ENCODE measurements around the gene CD59. TPM values are rescaled to one million over a fixed set of nuclear protein-coding genes. Genes with fewer than 3 reads are reported as not detected.
A peak's percentile ranks its signal among the peaks of the same experiment; 100 is the strongest.

Gene CD59
- total and polyA plus RNA-seq, 2 experiments from 2014 or later, result 298 to 346 TPM

DNA sequence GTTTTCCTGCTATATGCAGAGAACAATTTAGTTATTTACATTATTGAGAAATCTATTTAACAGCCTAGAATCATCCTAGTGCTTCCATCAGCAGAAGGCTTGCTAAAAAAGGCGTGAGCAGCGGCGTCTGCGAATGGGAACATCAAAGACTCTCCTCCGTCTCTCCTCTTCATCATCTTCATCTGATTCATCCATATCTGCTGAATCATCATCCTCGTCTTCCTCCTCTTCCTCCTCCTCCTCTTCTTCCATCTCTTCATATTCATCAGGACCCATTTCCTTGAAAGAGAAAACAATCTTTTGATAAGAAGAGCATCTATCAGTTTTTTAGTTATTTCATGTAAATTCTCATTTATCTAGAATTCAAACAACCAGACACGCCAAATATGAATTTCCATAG, 5.6 kb upstream of the CD59 start:
- Histone ChIP-seq H3K4me1 (ENCODE audit: insufficient read depth) (peaks cover 8% of the 10 kb centered on the region), H3K27me3 (no peaks in the 10 kb centered on the region), H4K20me1 (ENCODE audit: insufficient read depth, poor library complexity, severe bottlenecking) (no peaks in the 10 kb centered on the region), H3K9me2 (replicated peaks; ENCODE audit: insufficient read depth) (no peaks in the 10 kb centered on the region), H3K27ac (no peak overlapping the region), H3K79me2 (peaks cover 2% of the 10 kb centered on the region), H3K4me3 (no peak overlapping the region), H3K9me3 (ENCODE audit: low read depth) (no peaks in the 10 kb centered on the region), H3K4me2 (no peak overlapping the region), H3K36me3 (replicated peaks; ENCODE audit: insufficient read depth, low read depth) (no peaks in the 10 kb centered on the region), H2AFZ (no peak overlapping the region)
- WGBS (ENCODE audit: low lambda C conversion rate, missing lambda C conversion rate), result 94% methylated on average over 7 of the region's 7 CpGs
- DNase-seq (ENCODE audit: low spot score), result no peak
- TF ChIP-seq CTCF (IDR thresholded peaks at IDR 0.05; ENCODE audit: poor library complexity) (no peak), EZH2phosphoT487 (IDR thresholded peaks at IDR 0.05; ENCODE audit: low read depth, severe bottlenecking, unreplicated experiment) (no peak), EZH2 (IDR thresholded peaks at IDR 0.05; ENCODE audit: borderline replicate concordance) (no peak)

DNA sequence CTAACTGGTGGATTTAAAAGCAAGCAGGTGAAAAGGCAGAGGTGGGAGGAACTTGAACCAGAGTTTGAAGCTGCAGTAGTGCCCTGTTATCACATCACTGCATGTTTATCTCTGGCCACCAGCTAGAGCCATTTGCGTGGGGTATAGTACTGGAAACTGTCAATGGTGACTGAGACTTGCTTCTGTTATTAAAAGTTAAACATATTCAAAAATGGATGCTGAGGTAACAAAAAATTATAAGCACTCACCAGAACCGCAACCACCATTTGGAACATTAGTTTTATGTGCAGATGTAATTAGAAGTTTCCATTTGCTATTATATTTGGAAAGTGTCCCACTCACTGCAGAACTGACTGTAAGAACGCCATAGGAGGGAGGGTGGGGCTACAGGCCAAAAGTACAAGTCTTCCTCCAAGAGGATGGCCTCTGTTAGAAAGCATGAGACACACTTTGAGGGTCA, 1.2 kb upstream of the CD59 start:
- Histone ChIP-seq H3K9me2 (replicated peaks; ENCODE audit: insufficient read depth) (no peaks in the 10 kb centered on the region), H3K4me3 (no peak overlapping the region), H3K9me3 (ENCODE audit: low read depth) (no peaks in the 10 kb centered on the region), H3K27me3 (no peaks in the 10 kb centered on the region), H4K20me1 (ENCODE audit: insufficient read depth, poor library complexity, severe bottlenecking) (peaks cover 14% of the 10 kb centered on the region), H3K4me2 (peak overlapping the region; percentile 87), H2AFZ (peak overlapping the region; percentile 60), H3K36me3 (replicated peaks; ENCODE audit: insufficient read depth, low read depth) (no peaks in the 10 kb centered on the region), H3K79me2 (peaks cover 36% of the 10 kb centered on the region), H3K27ac (peak overlapping the region; percentile 63), H3K4me1 (ENCODE audit: insufficient read depth) (peaks cover 28% of the 10 kb centered on the region)
- no peak for TF ChIP-seq EZH2 (IDR thresholded peaks at IDR 0.05; ENCODE audit: borderline replicate concordance)
- TF ChIP-seq CTCF (IDR thresholded peaks at IDR 0.05; ENCODE audit: poor library complexity), result no peak
- no peak for TF ChIP-seq EZH2phosphoT487 (IDR thresholded peaks at IDR 0.05; ENCODE audit: low read depth, severe bottlenecking, unreplicated experiment)
- no peak for DNase-seq (ENCODE audit: low spot score)
- whole genome bisulfite sequencing (ENCODE audit: low lambda C conversion rate, missing lambda C conversion rate), result 64% methylated on average over 3 of the region's 3 CpGs

- Histone ChIP-seq H4K20me1 (ENCODE audit: insufficient read depth, poor library complexity, severe bottlenecking) (peaks cover 28% of the 10 kb centered on the region), H2AFZ (peak overlapping the region; percentile 58), H3K9me2 (replicated peaks; ENCODE audit: insufficient read depth) (no peaks in the 10 kb centered on the region), H3K27me3 (no peaks in the 10 kb centered on the region), H3K27ac (peak overlapping the region; percentile 95), H3K4me2 (peak overlapping the region; percentile 87), H3K4me3 (peak overlapping the region; percentile 73), H3K79me2 (peaks cover 54% of the 10 kb centered on the region), H3K9me3 (ENCODE audit: low read depth) (no peaks in the 10 kb centered on the region), H3K4me1 (ENCODE audit: insufficient read depth) (peaks cover 47% of the 10 kb centered on the region), H3K36me3 (replicated peaks; ENCODE audit: insufficient read depth, low read depth) (no peaks in the 10 kb centered on the region)
- 3% methylated on average over 47 of the region's 53 CpGs for WGBS (ENCODE audit: low lambda C conversion rate, missing lambda C conversion rate)
- TF ChIP-seq EZH2 (IDR thresholded peaks at IDR 0.05; ENCODE audit: borderline replicate concordance) (no peak), CTCF (IDR thresholded peaks at IDR 0.05; ENCODE audit: poor library complexity) (no peak), EZH2phosphoT487 (IDR thresholded peaks at IDR 0.05; ENCODE audit: low read depth, severe bottlenecking, unreplicated experiment) (no peak)
- peak; percentile 48 for DNase-seq (ENCODE audit: low spot score)
Measured at GRCh38 chr11:33735271-33736147, 714 bp downstream of the CD59 start.
